NCI-H1092 (cell line): ENCODE measurements around the gene HS3ST5.

Experiments
- DNase-seq: peaks from one replicate; lab custom pipeline; 2025; lab: John Stamatoyannopoulos, UW

HS3ST5 gene

GRCh38 chr6:114342826-114343781 is at the start of gene HS3ST5:
TSS of gene HS3ST5 (minus strand) at chr6:114343023. CDS start at chr6:114062845, 280,178 bp downstream.
- DNase-seq, result no peak

- no peak for DNase-seq
Measured at GRCh38 chr6:114390176-114390575, 47.4 kb upstream of the HS3ST5 start.

- DNase-seq, result no peak
Measured at GRCh38 chr6:114389111-114389510, 46.3 kb upstream of the HS3ST5 start.

GRCh38 chr6:114382406-114382805 is 39.6 kb upstream of the HS3ST5 start:
- no peak for DNase-seq

GRCh38 chr6:114377881-114378280 is 35.1 kb upstream of the HS3ST5 start:
- no peak for DNase-seq

GRCh38 chr6:114376611-114377175 is 33.9 kb upstream of the HS3ST5 start:
- DNase-seq, result no peak

- no peak for DNase-seq
Measured at GRCh38 chr6:114375541-114376192, 32.8 kb upstream of the HS3ST5 start.

GRCh38 chr6:114367315-114367961 is 24.6 kb upstream of the HS3ST5 start:
- no peak for DNase-seq

- DNase-seq, result no peak
Measured at GRCh38 chr6:114366899-114367298, 24.1 kb upstream of the HS3ST5 start.

GRCh38 chr6:114364301-114364700 is 21.5 kb upstream of the HS3ST5 start:
- no peak for DNase-seq

GRCh38 chr6:114362957-114363356 is 20.1 kb upstream of the HS3ST5 start:
- DNase-seq, result no peak

GRCh38 chr6:114362396-114362795 is 19.6 kb upstream of the HS3ST5 start:
- DNase-seq, result no peak

- no peak for DNase-seq
Measured at GRCh38 chr6:114361036-114361435, 18.2 kb upstream of the HS3ST5 start.

GRCh38 chr6:114355300-114355699 is 12.5 kb upstream of the HS3ST5 start:
- DNase-seq, result no peak

GRCh38 chr6:114354482-114354881 is 11.7 kb upstream of the HS3ST5 start:
- DNase-seq, result no peak

GRCh38 chr6:114346451-114346850 is 3.6 kb upstream of the HS3ST5 start:
- no peak for DNase-seq

- no peak for DNase-seq
Measured at GRCh38 chr6:114344971-114345275, 2.1 kb upstream of the HS3ST5 start.

GRCh38 chr6:114344246-114344970 is 1.6 kb upstream of the HS3ST5 start:
- no peak for DNase-seq

GRCh38 chr6:114343782-114344144 is 940 bp upstream of the HS3ST5 start:
- no peak for DNase-seq

GRCh38 chr6:114342086-114342825 is 567 bp downstream of the HS3ST5 start:
- DNase-seq, result no peak

- DNase-seq, result no peak
Measured at GRCh38 chr6:114339706-114340105, 3.1 kb downstream of the HS3ST5 start.
